ENCODE data around the gene ST3GAL6. TPM values are rescaled to one million over a fixed set of nuclear protein-coding genes. Genes with fewer than 3 reads are reported as not detected.

Gene ST3GAL6
- total RNA-seq, 1 donor from 2014 or later: 2.7 TPM

GRCh38 chr3:98761643-98762229 lies 1.4 kb upstream of the ST3GAL6 start:
- intact Hi-C loops (cut with DNase I): no loop called here
- Histone ChIP-seq H3K27me3 (no peaks in the 10 kb centered on the region), H3K4me3 (no peak overlapping the region), H3K36me3 (no peaks in the 10 kb centered on the region), H3K4me1 (peaks cover 0 to 20% of the 10 kb centered on the region in 2 donors), H3K27ac (peak overlapping the region in 1 of 2 donors; percentile 28), H3K9me3 (no peaks in the 10 kb centered on the region)
- no peak for DNase-seq (ENCODE audit: low spot score in 2 of 2)
- TF ChIP-seq CTCF (IDR thresholded peaks at IDR 0.05): no peak

- no peak for TF ChIP-seq CTCF (IDR thresholded peaks at IDR 0.05)
- H3K4me1 ChIP-seq: peaks cover 0 to 20% of the 10 kb centered on the region in 2 donors
- peak overlapping the region; percentile 13 to 24 for H3K4me3 ChIP-seq
- peak overlapping the region in 1 of 2 donors; percentile 14 for H3K27ac ChIP-seq
- no peaks in the 10 kb centered on the region for H3K36me3 ChIP-seq
- intact Hi-C loops (cut with DNase I): no loop called here
- H3K9me3 ChIP-seq: no peaks in the 10 kb centered on the region
- H3K27me3 ChIP-seq: no peaks in the 10 kb centered on the region
- DNase-seq (ENCODE audit: low spot score in 2 of 2): no peak
These were observed 779 bp downstream of the ST3GAL6 start for GRCh38 chr3:98763819-98764418.

- Histone ChIP-seq H3K27ac (no peak overlapping the region), H3K9me3 (no peaks in the 10 kb centered on the region), H3K4me3 (no peak overlapping the region), H3K36me3 (no peaks in the 10 kb centered on the region), H3K4me1 (peaks cover 0 to 20% of the 10 kb centered on the region in 2 donors), H3K27me3 (no peaks in the 10 kb centered on the region)
- intact Hi-C loops (cut with DNase I): no loop called here
- no peak for TF ChIP-seq CTCF (IDR thresholded peaks at IDR 0.05)
- no peak for DNase-seq (ENCODE audit: low spot score in 2 of 2)
These were observed 1.3 kb downstream of the ST3GAL6 start for GRCh38 chr3:98764472-98764884.

- intact Hi-C loops (cut with DNase I): no loop called here
- no peak overlapping the region for H3K27ac ChIP-seq
- no peaks in the 10 kb centered on the region for H3K9me3 ChIP-seq
- TF ChIP-seq CTCF (IDR thresholded peaks at IDR 0.05): no peak
- no peak for DNase-seq (ENCODE audit: low spot score in 2 of 2)
- no peaks in the 10 kb centered on the region for H3K27me3 ChIP-seq
- H3K36me3 ChIP-seq: no peaks in the 10 kb centered on the region
- H3K4me1 ChIP-seq: peaks cover 0 to 20% of the 10 kb centered on the region in 2 donors
- no peak overlapping the region for H3K4me3 ChIP-seq
These were observed 2.6 kb downstream of the ST3GAL6 start for GRCh38 chr3:98765721-98766120.

- no peak overlapping the region for H3K4me3 ChIP-seq
- H3K36me3 ChIP-seq: no peaks in the 10 kb centered on the region
- TF ChIP-seq CTCF (IDR thresholded peaks at IDR 0.05): no peak
- intact Hi-C loops (cut with DNase I): no loop called here
- H3K9me3 ChIP-seq: no peaks in the 10 kb centered on the region
- no peaks in the 10 kb centered on the region for H3K27me3 ChIP-seq
- H3K4me1 ChIP-seq: peaks cover 0 to 18% of the 10 kb centered on the region in 2 donors
- DNase-seq (ENCODE audit: low spot score in 2 of 2): no peak
- H3K27ac ChIP-seq: no peak overlapping the region
These were observed 3.8 kb downstream of the ST3GAL6 start for GRCh38 chr3:98766924-98767323.

All from ascending aorta (tissue), 2 donors.